ENCODE results near the gene SATB2.

The SATB2 gene

DNA sequence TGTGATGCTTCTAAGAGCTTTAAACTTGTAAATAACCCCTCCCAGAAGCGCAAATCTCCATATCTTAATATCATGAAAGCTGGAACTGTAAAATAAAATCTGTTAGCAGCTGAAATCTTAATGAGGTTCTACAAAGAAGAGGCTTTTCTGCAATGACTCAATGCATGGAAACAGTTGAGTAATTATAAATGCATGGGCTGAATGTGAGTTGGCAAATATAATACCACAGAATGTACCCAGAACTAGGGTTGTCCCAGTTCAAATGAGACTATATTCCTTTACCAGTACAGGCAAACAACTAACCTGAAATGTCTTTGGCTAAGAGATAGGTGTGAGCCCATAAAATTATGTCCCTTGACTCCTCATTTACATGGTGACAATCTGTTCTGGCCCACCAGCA, 52.9 kb downstream of the SATB2 start:
- DNase-seq = no peak

DNA sequence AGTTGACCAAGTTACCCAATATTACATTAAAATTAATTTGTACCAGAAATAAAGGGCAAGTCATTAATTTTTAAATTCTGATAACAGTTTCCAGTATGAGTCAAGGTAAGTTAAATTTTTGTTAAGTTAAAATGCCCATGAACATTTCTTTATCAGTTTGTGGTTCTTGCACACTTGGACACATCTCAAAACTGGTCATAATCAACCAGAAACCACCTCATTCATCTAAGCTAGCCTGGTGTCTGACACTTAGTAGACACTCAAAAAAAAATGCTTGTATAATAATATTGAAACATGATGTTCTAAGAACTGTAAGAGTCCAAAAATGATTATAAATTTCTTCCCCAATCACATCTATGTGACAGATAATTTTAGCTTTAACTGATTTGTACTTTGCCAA, 62.4 kb downstream of the SATB2 start:
- no peak for DNase-seq

DNA sequence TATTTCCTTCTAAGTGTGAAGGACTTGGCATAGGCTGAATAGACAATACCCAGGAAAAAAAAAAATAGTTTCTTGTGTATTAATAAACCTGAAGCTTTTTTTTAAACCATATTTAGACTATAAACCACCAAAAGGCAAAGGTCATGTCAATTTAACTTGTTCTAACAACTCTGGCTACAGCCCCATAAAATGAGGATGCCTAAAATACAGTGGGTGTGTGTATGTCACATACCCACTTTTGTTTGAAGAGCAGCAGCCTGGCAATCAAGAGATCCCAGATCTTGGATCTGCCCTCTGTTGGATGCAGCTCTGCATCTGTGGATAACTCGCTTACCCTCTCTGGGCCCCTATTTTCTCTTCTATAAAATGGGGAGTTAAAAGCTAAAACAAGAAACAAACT, 65.4 kb downstream of the SATB2 start:
- no peak for DNase-seq

DNA sequence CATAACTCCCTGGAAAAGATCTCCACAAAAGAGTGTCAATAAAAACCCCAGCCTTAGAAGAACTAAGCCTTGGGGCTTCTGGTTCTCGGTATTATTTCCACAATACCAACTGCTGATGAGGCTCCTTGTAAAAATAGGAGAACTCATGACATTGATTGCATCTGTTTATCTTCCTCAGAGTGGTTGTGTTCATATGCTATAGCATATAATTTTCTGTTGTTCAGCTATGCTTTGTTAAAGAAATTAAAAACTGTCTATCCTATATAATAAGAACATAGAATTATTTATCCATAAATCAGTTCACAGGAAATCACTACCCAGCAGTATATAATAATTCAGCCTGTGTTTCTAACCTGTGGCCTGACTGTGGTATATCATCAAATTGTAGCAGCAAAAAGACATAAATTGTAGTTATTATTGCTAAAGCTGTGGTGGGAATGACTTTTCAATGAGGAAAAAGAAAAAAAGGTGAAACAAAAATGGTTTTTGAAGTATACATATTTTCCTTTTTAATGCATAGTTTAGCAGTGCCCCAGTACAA, 68.9 kb downstream of the SATB2 start:
- no peak for DNase-seq

DNA sequence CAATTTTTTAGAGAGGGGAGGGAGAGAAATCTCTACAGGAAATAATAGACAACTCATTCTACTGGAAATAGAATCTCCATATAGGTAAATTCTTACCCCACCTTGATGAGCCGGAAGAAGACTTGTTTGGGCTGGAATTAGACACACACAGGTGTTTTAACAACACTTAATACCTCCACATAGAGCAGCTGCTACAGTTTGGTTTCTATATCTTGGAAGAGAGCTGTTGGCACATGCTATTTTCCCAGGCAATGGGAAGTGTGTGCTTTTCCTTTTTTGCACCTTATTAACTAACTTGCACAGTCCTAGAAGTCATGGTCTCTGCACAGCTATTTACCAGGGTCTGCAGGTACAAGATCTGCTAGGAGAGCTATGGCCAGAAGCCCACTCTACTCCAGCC, 73.7 kb downstream of the SATB2 start:
- DNase-seq = no peak

DNA sequence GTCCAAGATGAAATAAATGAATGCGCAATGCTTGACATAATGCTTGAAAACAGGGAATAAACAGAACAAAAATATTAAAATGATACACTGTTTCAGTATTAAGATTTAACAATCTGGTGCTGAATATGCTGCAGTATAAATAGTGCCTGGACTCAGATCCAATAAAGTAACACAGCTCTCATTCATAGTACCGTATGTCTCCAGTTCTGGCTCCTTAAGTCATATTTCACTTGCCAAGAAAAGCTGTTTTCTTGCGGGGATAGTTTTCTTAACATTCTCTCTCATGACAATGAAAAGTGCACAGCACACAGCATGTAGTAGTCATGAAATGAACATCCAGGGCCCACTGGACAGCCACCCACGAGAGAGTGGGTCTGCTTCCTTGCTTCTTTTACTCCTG, 74.7 kb downstream of the SATB2 start:
- no peak for DNase-seq

DNA sequence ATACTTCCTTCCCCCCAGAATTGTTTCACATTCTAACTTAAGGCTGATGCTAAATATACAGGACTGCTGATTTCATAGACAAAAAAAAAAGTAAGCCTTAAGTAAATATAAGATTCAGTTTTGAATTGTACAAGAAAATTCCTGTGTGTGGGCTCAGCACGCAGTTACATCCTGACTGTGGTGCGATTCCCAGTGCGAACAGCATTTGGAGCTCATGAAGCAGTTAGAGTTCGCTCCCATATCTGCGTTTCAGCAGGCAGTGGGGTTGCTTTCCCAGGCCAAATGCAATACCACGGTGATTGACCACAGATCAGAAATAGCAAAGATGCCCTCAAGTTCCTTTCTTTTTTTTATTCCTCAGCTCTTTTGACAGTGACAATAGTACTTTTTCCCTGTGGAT, 75.6 kb downstream of the SATB2 start:
- no peak for DNase-seq

DNA sequence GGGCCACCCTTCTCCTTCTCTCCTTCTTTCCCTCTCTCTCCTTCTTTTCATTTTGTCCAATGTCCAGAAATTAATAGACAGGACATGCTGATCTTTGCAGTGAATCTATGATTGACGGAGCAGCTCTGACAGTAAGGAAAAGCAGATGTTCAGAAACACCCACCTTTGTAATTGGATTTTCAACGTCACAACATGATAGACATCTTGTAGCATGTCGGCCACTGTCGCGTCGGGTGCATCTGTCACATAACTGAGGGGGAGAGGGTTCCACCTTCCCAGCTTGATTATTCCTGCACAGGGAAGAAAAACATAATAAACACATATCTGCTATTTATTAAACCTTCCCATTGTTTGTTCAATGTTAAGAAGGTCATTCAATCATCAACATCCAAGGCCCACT, 76.2 kb downstream of the SATB2 start:
- DNase-seq = no peak

DNA sequence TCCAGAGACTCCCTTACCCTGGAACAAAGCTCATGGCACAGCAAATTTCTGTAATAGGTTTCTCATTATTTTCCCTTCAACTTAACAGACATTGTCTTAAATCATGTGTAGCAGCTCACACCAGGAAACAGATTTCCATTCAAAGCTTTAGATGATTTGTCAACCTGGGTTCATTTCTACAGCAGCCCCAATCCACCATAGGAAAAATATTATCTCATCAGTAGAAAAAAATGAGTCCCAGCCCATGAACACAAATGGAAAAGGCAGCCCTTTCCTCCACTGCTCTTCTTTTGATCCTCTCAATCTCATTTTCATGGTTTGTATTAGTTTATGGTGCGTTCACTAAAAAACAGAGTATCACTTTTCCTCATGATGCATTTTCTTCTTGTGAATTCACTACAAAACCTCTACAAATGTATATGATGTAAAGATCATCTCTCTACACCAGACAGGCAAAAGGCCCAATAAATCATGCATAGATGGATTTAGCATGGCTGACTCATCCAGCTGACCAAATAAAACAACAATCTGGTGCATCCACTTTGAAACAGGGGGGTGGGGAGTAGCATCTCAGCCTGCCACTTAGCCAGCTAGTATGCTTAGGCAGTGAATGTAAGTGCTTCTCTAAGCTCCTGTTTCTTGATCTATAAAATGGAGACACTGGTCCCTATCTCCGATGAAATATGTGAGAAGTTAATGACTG, 78.6 kb downstream of the SATB2 start:
- DNase-seq = no peak

GRCh38 chr2:199370150-199370780, 87.5 kb downstream of the SATB2 start:
- DNase-seq = no peak

GRCh38 chr2:199366406-199366805, 91.3 kb downstream of the SATB2 start:
- no peak for DNase-seq

DNA sequence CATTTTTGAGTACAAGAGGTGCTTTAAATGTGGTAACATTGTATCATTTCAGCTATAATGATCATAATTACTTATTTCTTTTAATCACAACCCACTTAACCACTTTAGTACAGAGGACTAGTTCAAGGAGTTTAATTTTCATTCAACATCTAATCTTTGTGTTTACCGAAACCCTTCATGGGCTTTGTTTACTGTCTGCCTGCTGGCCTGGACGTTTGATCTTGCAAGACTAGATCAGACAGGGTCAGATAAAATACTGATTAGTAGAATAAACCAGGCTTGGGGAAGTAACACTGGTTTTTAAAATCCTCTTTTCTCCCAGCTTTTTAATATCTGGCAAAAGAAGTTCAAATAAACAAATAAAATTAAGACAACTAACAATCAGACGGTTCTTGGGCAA, 93.6 kb downstream of the SATB2 start:
- no peak for DNase-seq

GRCh38 chr2:199356412-199356811, 101.3 kb downstream of the SATB2 start:
- no peak for DNase-seq

DNA sequence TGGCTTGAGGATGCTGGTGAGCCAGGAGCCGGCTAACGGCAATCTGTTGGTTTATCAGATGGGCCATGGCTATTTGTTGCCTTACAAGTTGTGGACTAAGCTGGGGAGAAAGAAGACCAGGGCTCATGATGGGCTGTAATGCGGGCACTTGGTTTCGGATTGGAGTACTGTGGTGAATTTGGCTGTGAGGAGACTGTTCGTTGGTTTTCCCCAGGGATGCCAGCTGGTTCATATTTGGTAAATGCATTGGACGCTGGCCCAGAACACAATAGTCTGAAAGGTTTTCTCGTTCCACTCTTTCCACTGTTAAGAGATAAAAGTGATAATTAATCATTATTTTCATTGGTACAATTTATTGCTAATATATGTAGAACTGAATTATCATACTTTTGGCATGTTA, 108.9 kb downstream of the SATB2 start:
- DNase-seq = no peak

GRCh38 chr2:199344012-199344411, 113.7 kb downstream of the SATB2 start:
- DNase-seq = no peak

GRCh38 chr2:199342334-199342733, 115.4 kb downstream of the SATB2 start:
- DNase-seq = no peak

GRCh38 chr2:199341123-199341522, 116.6 kb downstream of the SATB2 start:
- no peak for DNase-seq

- DNase-seq = no peak
Observed at GRCh38 chr2:199339891-199340605, 117.7 kb downstream of the SATB2 start.

DNA sequence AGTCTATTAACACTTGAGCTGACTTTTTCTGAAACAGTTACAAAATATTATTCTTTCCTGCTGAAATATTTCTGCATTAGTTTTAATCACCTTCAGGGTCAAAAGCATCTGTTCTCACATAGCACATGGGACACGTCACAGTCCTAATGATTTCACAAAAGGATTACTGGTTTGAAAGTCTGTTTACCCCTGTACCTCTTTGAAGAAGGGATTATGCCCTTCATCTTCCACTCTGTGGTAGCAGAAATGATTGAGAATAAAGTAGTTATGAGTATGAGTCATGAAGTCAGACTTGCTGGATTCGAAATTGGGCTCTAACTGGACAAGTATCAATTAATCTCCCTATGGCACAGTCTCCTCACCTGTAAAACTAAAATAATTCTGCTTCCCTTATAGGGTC, 121.2 kb downstream of the SATB2 start:
- DNase-seq = no peak

DNA sequence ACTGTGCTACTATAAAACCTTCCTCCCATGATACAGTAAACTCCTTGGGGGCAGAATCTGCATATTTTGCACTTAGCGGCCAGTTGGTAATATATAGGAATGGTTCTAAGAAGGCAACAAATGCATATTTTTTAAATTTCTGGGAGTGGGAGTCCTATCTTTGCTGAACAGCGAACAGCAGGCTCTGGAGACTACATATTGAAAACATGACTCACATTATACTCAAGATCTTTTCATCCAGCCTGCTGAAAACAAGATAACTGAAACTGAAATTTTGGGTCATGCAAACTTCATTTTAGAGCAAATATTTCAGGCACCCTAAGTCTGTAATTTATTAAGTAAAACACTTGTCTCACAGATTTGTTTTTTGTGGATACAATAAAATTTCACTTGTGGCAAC, 122.2 kb downstream of the SATB2 start:
- no peak for DNase-seq

GRCh38 chr2:199329466-199329865, 128.3 kb downstream of the SATB2 start:
- no peak for DNase-seq

DNA sequence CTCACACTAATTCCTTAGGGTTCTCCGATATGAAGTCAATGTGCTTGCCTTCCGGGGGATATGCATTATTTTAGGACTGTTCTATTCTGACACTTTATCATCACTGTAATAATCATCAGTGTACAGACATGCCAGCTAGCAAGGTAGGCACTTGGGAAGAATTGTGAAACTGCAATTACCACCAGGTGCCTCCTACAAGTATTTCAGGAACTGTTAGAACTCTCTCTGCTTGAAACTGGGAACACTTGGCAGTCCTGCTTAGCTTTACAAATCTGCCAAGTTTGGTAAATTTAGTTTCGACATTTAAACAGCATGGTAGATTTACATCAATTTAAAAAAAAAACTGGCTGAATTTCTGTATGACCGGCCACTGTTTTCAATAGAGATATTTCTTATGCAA, 128.7 kb downstream of the SATB2 start:
- no peak for DNase-seq

DNA sequence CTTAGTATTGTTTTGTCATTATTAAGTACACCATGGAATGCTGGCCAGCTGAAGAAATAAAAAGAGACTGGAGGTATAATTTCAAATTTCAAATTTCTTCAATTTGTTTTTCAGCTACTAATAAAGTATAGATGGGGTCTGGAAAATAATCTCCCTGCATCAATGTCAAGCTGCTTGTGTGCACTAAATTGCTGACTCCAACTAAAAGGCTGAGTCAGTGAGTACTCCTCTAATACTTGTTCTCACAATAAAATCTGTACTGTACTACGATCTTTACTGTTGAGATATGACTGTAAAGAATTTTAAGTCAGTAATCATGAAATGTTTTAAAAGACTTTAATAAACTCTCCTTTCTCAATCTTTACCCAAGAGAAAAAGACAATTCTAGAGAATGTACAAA, 131.9 kb downstream of the SATB2 start:
- DNase-seq = no peak

- DNase-seq = no peak
Observed at GRCh38 chr2:199322151-199322550, 135.6 kb downstream of the SATB2 start.

All from activated CD4-positive, CD25-positive, alpha-beta regulatory T cell (primary cell).